GM12875 (cell line): Measurements from ENCODE around the gene KIFC3.

Experiments used
- H3K4me3 ChIP-seq: one replicate; pipeline ENCODE4 v1.5.1; 2011; ENCODE audit warnings: low read depth, low read length, control low read depth
- TF ChIP-seq, protein P1 (sequence below): IDR thresholded peaks from 2 replicates; pipeline ENCODE4 v1.5.1; 2011; ENCODE audit warnings: low read depth, mild to moderate bottlenecking, control low read depth, inconsistent platforms, low read length, moderate library complexity, borderline replicate concordance; ENCODE audit not compliant: insufficient read depth

Gene KIFC3

GRCh38 chr16:57823836-57824235 lies 21.5 kb upstream of the KIFC3 start:
- TF ChIP-seq, protein P1, sequence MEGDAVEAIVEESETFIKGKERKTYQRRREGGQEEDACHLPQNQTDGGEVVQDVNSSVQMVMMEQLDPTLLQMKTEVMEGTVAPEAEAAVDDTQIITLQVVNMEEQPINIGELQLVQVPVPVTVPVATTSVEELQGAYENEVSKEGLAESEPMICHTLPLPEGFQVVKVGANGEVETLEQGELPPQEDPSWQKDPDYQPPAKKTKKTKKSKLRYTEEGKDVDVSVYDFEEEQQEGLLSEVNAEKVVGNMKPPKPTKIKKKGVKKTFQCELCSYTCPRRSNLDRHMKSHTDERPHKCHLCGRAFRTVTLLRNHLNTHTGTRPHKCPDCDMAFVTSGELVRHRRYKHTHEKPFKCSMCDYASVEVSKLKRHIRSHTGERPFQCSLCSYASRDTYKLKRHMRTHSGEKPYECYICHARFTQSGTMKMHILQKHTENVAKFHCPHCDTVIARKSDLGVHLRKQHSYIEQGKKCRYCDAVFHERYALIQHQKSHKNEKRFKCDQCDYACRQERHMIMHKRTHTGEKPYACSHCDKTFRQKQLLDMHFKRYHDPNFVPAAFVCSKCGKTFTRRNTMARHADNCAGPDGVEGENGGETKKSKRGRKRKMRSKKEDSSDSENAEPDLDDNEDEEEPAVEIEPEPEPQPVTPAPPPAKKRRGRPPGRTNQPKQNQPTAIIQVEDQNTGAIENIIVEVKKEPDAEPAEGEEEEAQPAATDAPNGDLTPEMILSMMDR, result no peak
- no peak overlapping the region for H3K4me3 ChIP-seq

GRCh38 chr16:57822856-57823255 lies 20.6 kb upstream of the KIFC3 start:
- H3K4me3 ChIP-seq, result no peak overlapping the region
- TF ChIP-seq, protein P1, result no peak

DNA sequence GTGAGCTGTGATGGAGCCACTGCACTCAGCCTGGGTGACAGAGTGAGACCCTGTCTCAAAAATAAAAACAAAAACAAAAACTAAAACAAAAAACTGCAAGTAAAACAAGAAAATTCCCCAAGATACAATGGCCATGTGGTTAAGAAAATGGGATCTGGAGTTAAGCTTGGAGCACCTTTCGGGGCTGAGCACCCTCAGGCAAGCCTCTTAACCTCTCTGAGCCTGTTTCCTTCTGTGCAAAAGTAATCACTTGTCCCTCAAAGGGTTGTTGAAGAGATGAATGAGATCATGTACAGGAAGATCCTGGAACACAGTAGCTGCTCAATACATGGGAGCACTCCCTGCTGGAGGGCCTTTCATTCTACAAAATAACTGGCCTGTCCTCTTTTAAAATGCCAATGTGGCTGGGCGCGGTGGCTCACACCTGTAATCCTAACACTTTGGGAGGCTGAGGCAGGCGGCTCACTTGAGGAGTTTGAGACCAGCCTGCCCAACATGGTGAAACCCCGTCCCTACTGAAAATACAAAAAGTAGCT lies 19.8 kb upstream of the KIFC3 start:
- no peak overlapping the region for H3K4me3 ChIP-seq
- TF ChIP-seq, protein P1, result no peak

DNA sequence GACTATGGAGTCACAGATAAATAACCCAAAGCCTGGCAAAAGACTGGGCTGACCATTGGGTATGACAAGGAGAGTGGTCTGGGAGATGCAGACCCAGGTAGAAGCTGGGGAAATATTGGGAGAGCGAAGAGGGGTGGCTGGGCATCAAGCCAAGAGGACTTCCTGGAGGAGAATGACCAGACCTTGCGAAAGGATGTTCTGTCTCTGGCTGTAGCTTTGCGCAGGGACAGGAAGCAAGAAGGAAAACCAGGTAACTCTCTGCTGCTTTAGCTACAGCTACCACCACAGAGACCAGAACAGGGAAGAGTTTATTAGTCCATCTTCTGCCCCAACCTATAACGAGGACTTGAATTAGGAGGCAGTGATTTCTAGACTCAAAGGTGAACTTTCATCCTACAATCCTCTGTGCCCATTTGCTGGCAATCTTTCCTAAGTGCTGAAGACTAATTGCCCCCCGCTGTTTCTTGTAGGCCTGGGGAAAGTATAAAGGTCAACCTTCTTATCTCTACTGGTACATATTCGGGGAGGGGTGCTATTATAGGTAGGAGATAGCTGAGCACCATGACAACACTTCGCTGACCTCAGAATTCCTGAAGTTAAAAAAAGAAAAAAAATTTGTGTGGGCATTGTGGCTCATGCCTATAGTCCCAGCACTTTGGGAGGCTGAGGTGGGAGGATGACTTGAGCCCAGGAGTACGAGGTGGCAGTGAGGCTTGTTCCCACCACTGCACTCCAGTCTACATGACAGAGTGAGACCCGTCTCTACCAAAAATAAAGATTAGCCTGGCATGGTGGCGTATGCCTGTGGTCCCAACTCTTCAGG lies 19.1 kb upstream of the KIFC3 start:
- TF ChIP-seq, protein P1, result no peak

DNA sequence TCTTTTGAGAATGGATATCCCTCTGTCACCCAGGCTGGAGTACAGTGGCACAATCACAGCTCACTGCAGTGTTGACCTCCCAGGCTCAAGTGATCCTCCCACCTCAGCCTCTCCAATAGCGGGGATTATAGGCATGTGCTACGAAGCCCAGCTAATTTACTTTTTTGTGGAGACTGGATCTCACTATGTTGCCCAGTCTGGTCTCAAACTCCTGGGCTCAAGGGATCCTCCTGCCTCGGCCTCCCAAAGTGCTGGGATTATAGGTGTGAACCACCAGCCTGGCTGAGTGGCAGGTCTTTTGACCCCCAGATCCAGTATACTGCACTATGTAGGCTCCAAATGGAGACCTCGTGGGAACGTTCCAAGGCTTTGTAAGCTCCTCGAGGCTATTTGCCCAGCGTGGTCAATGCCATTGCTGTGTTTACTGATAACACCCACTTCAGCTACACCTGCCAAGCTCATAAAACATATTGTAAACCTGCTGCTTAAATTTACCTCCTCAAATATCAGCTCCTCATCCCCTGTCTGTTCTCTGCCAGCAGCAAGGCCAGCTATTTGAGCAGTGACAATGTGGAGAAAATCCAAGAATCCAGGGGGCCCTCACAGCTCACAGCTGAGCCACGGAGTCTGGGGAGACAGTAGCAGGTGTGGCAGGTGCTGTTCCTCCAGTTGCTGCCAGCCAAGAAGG lies 16.2 kb upstream of the KIFC3 start:
- TF ChIP-seq, protein P1, result no peak
- no peak overlapping the region for H3K4me3 ChIP-seq

More for the DNA sequence above, 19.1 kb upstream of the KIFC3 start:
- no peak overlapping the region for H3K4me3 ChIP-seq

DNA sequence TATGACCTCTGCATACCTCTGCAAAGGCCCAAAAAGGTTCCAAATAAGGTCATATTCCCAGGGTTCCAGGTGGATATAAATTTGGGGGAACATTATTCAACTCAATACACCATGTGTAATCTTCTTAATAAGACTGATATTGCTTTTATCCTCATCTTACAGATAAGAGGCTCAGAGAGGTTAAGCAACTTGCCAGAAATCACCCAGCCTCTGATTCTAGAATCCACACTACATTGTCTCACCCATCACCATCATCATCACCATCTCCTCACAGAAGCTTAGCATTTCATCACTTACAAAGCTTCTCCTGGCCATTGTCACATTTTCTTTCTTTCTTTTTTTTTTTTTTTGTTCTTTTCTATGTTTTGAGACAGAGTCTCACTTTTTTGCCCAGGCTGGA lies 15.4 kb upstream of the KIFC3 start:
- TF ChIP-seq, protein P1, result no peak
- H3K4me3 ChIP-seq, result no peak overlapping the region
